NCI-H2171 treated with DMSO at 0.1 percent for 48 hours (cell line): ENCODE results near the gene WDR4.
"Not testable (repeated sequence)": the region's sequence is repeated elsewhere in the genome, so short reads cannot be mapped to it uniquely, and the experiment has no call there.

Experiments
- DNase-seq: peaks from one replicate; lab custom pipeline; 2025; lab: John Stamatoyannopoulos, UW

Gene WDR4

GRCh38 chr21:42878993-42879787, at the start of gene WDR4:
Gene WDR4 (minus strand): TSS chr21:42879539. CDS start chr21:42879495, 44 bp downstream.
- DNase-seq, result peak; percentile 93

GRCh38 chr21:42927474-42928200, 48.3 kb upstream of the WDR4 start:
- DNase-seq, result not testable (repeated sequence)

- DNase-seq, result no peak
These were observed 46.0 kb upstream of the WDR4 start, which contains the start of gene ERVH48-1 for GRCh38 chr21:42925114-42925926. Gene ERVH48-1 (minus strand): TSS chr21:42925630. CDS start chr21:42919006, 6,624 bp downstream.

- DNase-seq, result no peak
These were observed 45.1 kb upstream of the WDR4 start for GRCh38 chr21:42924433-42924751.

GRCh38 chr21:42923553-42924432, 44.5 kb upstream of the WDR4 start:
- peak; percentile 89 for DNase-seq

- no peak for DNase-seq
These were observed 43.6 kb upstream of the WDR4 start for GRCh38 chr21:42922918-42923317.

GRCh38 chr21:42921927-42922326, 42.6 kb upstream of the WDR4 start:
- no peak for DNase-seq

- no peak for DNase-seq
These were observed 39.0 kb upstream of the WDR4 start for GRCh38 chr21:42918291-42918690.

- DNase-seq, result no peak
These were observed 34.1 kb upstream of the WDR4 start for GRCh38 chr21:42913476-42913875.

GRCh38 chr21:42911920-42912319, 32.6 kb upstream of the WDR4 start:
- DNase-seq, result peak; percentile 35

GRCh38 chr21:42908484-42908883, 29.1 kb upstream of the WDR4 start:
- DNase-seq, result not testable (repeated sequence)

- no peak for DNase-seq
These were observed 26.9 kb upstream of the WDR4 start for GRCh38 chr21:42906233-42906632.

GRCh38 chr21:42905195-42905594, 25.9 kb upstream of the WDR4 start:
- DNase-seq, result no peak

- no peak for DNase-seq
These were observed 24.5 kb upstream of the WDR4 start for GRCh38 chr21:42903817-42904216.

GRCh38 chr21:42900446-42900845, 21.1 kb upstream of the WDR4 start:
- DNase-seq, result no peak

- peak; percentile 98 for DNase-seq
These were observed 13.8 kb upstream of the WDR4 start, which contains the start of gene NDUFV3 for GRCh38 chr21:42892931-42893755. Gene NDUFV3 (plus strand): TSS chr21:42893309. CDS start chr21:42893334, 25 bp downstream.

- DNase-seq, result peak; percentile 64
These were observed 13.2 kb upstream of the WDR4 start for GRCh38 chr21:42892582-42892930.

GRCh38 chr21:42887326-42887725, 8.0 kb upstream of the WDR4 start:
- no peak for DNase-seq

GRCh38 chr21:42883921-42884320, 4.6 kb upstream of the WDR4 start:
- DNase-seq, result no peak

- no peak for DNase-seq
These were observed 1.0 kb upstream of the WDR4 start for GRCh38 chr21:42880352-42880751.

GRCh38 chr21:42878678-42878992, 704 bp downstream of the WDR4 start:
- DNase-seq, result no peak
